A549 (cell line): Measurements from ENCODE around the gene RNF215. TPM values are rescaled to one million over a fixed set of nuclear protein-coding genes. Genes with fewer than 3 reads are reported as not detected.
"Not testable (repeated sequence)": the region's sequence is repeated elsewhere in the genome, so short reads cannot be mapped to it uniquely, and the experiment has no call there.

Experiments used
- ATAC-seq, 2 experiments: fragments of 200-7000 bp in 1 of 2; fragments of >200 bp in 1 of 2; cut with Nextera tagmentation in 1 of 2; cut with Tn5 transposase in 1 of 2; 3 replicates each; pipeline versions ENCODE4 v1.8.0 to v1.9.1; 2018 to 2020; ENCODE audit warnings: mild to moderate bottlenecking in 1 of 2, moderate library complexity in 1 of 2
- CTCF ChIA-PET: fragments of 300-600 bp; sonication (Branson Sonifier 250); formaldehyde crosslinking; extraction: SDS; loops from one replicate; lab custom pipeline; 2021; ENCODE audit warnings: antibody characterized with exemption, inconsistent platforms; lab: Yijun Ruan, JAX
- POLR2A ChIA-PET: fragments of 350-600 bp; formaldehyde crosslinking; extraction: SDS; loops from one replicate; lab custom pipeline; 2021; ENCODE audit warnings: antibody characterized with exemption, inconsistent platforms; lab: Yijun Ruan, JAX
- DNase-seq, 2 experiments: peaks; one replicate each; pipeline versions ENCODE4 v3.0.0 to v3.0.0-alpha.2; 2011 to 2016; ENCODE audit warnings: low read depth in 1 of 2, low spot score in 1 of 2
- FAIRE-seq: peaks from 2 replicates; lab custom pipeline; 2011; peaks lifted over from hg19 to GRCh38; lab: Jason Lieb, UNC
- H3K27ac ChIP-seq, 2 experiments: fragments of >200 bp; sonication (Bioruptor Twin); formaldehyde crosslinking; 3 replicates each; pipeline ENCODE4 v1.5.1; 2016 to 2017
- H3K4me1 ChIP-seq: fragments of >200 bp; sonication (Bioruptor Twin); formaldehyde crosslinking; 3 replicates; pipeline ENCODE4 v1.6.1; 2016
- H3K4me2 ChIP-seq: fragments of >200 bp; sonication (Bioruptor Twin); formaldehyde crosslinking; 3 replicates; pipeline ENCODE4 v1.6.1; 2016
- H3K4me3 ChIP-seq: fragments of >200 bp; sonication (Bioruptor Twin); formaldehyde crosslinking; 3 replicates; pipeline ENCODE4 v1.5.1; 2016
- H3K9me3 ChIP-seq: fragments of >200 bp; sonication (Bioruptor Twin); formaldehyde crosslinking; 3 replicates; pipeline ENCODE4 v1.6.1; 2016
- CBX8 ChIP-seq: fragments of 200-600 bp; sonication (generic); IDR thresholded peaks from 2 replicates; pipeline ENCODE4 v1.6.1; 2016
- EHMT2 ChIP-seq: fragments of 200-600 bp; sonication (generic); IDR thresholded peaks from 2 replicates; pipeline ENCODE4 v1.6.1; 2016; ENCODE audit warnings: antibody characterized with exemption, low read depth, mild to moderate bottlenecking, moderate library complexity
- EP300 ChIP-seq, 2 experiments: fragments of >200 bp; sonication (Bioruptor Twin); formaldehyde crosslinking; IDR thresholded peaks; 2 replicates in 1 of 2; 3 replicates in 1 of 2; pipeline ENCODE4 v1.6.1; 2016 to 2017
- FOXS1 ChIP-seq: fragments of 250-450 bp; sonication (Bioruptor Pico); IDR thresholded peaks from 2 replicates; pipeline ENCODE4 v1.5.0; 2020; ENCODE audit warnings: mild to moderate bottlenecking, moderate library complexity
- HDAC2 ChIP-seq: fragments of 200-600 bp; sonication (generic); IDR thresholded peaks from 2 replicates; pipeline ENCODE4 v1.6.1; 2016
- HEYL ChIP-seq: fragments of 250-450 bp; sonication (Bioruptor Pico); IDR thresholded peaks from 2 replicates; pipeline ENCODE4 v1.8.0; 2021; ENCODE audit warnings: mild to moderate bottlenecking, moderate library complexity
- KDM1A ChIP-seq: fragments of 200-600 bp; sonication (generic); IDR thresholded peaks from 2 replicates; pipeline ENCODE4 v1.6.1; 2016; ENCODE audit warnings: low read depth, mild to moderate bottlenecking
- MYC ChIP-seq: IDR thresholded peaks from 2 replicates; pipeline ENCODE4 v1.6.1; 2012; ENCODE audit warnings: mild to moderate bottlenecking, inconsistent platforms, low read length, improper control_type of control experiment, borderline replicate concordance
- NFE2L2 ChIP-seq: fragments of 150-350 bp; conservative IDR thresholded peaks from 2 replicates; pipeline ENCODE4 v1.6.1; 2014; ENCODE audit warnings: low read length
- NR3C1 ChIP-seq: fragments of >200 bp; sonication (Bioruptor Twin); formaldehyde crosslinking; IDR thresholded peaks from 3 replicates; pipeline ENCODE4 v1.6.1; 2017
- RAD21 ChIP-seq, 2 experiments: fragments of >200 bp in 1 of 2; sonication (Bioruptor Twin) in 1 of 2; formaldehyde crosslinking in 1 of 2; IDR thresholded peaks in 1 of 2; conservative IDR thresholded peaks in 1 of 2; 2 replicates in 1 of 2; 3 replicates in 1 of 2; pipeline ENCODE4 v1.6.1; 2012 to 2018; ENCODE audit warnings: inconsistent platforms in 1 of 2
- RARB ChIP-seq: fragments of 250-450 bp; sonication (Bioruptor Pico); IDR thresholded peaks from 2 replicates; pipeline ENCODE4 v1.8.0; 2021; ENCODE audit warnings: mild to moderate bottlenecking, moderate library complexity
- TP53 ChIP-seq: fragments of 250-450 bp; sonication (Bioruptor Pico); IDR thresholded peaks from 2 replicates; pipeline ENCODE4 v1.5.0; 2021; ENCODE audit warnings: mild to moderate bottlenecking, moderate library complexity
- WGBS: methylation state at CpG from one replicate; pipeline ENCODE4 v1.1.6; 2017; ENCODE audit errors: missing lambda C conversion rate; 5-methylcytosine and 5-hydroxymethylcytosine counted together
- polyA plus RNA-seq, 4 experiments: library from polyadenylated mRNA; depleted of rRNA in 3 of 4; stranded (reverse); fragments of >200 nt; fragmentation: RNase III in 1 of 4; extraction: RNeasy Plus Mini Kit Qiagen cat#74134 plus additional on column Dnase treatment in 1 of 4; gene quantifications; 2 replicates in 3 of 4; 3 replicates in 1 of 4; pipeline ENCODE4 v1.2.3, GENCODE V29; 2011 to 2017
- TF ChIP-seq, protein P1 (sequence below): fragments of 450-650 bp; IDR thresholded peaks from 2 replicates; pipeline ENCODE4 v1.6.1; 2014; ENCODE audit warnings: antibody characterized with exemption
- TF ChIP-seq, protein P2 (sequence below): fragments of 250-450 bp; sonication (Bioruptor Pico); IDR thresholded peaks from 2 replicates; pipeline ENCODE4 v1.5.0; 2021; ENCODE audit warnings: mild to moderate bottlenecking, moderate library complexity, borderline replicate concordance
- TF ChIP-seq, protein P3 (sequence below): fragments of 200-600 bp; sonication (generic); IDR thresholded peaks from 2 replicates; pipeline ENCODE4 v1.6.1; 2016; ENCODE audit warnings: antibody characterized with exemption, mild to moderate bottlenecking, moderate library complexity
- TF ChIP-seq, protein P4 (sequence below): fragments of >200 bp; sonication (Bioruptor Twin); formaldehyde crosslinking; IDR thresholded peaks from 3 replicates; pipeline ENCODE4 v1.6.1; 2016
- TF ChIP-seq, protein P5 (sequence below): fragments of 150-350 bp; IDR thresholded peaks from 2 replicates; pipeline ENCODE4 v1.6.1; 2014; ENCODE audit warnings: low read depth, mild to moderate bottlenecking, low read length

RNF215 gene
- polyA plus RNA-seq, 2 of the 4 experiments (the other 2 are of a cell fraction), result 16.4 to 19.5 TPM

DNA sequence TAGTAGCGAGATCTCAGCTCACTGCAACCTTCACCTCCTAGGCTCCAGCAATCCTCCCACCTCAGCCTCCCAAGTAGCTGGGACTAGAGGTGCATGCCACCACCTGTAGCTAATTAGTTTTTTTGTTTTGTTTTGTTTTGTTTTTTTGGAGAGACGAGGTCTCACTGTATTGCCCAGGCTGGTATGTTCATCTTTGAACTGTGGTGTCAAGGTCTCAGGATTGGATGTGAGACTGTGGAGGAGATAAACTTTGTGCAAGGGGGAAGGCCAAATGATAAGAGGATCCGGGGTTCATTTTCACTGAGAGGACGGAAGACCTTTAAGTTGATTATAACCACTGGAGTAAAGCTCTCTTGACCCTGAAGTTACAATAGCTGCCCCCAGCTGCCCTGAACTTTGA is 18.5 kb upstream of the RNF215 start:
- H3K4me3 ChIP-seq, result no peak overlapping the region
- H3K9me3 ChIP-seq, result no peaks in the 10 kb centered on the region
- ChIA-PET CTCF (interaction anchor here (0.8 to 2.9 kb wide), 3 partner anchors 17 to 39 kb away, joined by 3 to 12 read pairs (median 3); partner anchors contain the start of gene RNF215), POLR2A (no interaction called here)
- DNase-seq (no peak), FAIRE-seq (no peak), ATAC-seq (no peak)
- H3K4me1 ChIP-seq, result peaks cover 12% of the 10 kb centered on the region
- no peak overlapping the region for H3K4me2 ChIP-seq
- H3K27ac ChIP-seq, result no peak overlapping the region
- no peak for TF ChIP-seq HEYL (CRISPR knock-in tag)
- TF ChIP-seq FOXS1 (CRISPR knock-in tag), result no peak
- WGBS, result 90% methylated on average over 3 of the region's 4 CpGs

DNA sequence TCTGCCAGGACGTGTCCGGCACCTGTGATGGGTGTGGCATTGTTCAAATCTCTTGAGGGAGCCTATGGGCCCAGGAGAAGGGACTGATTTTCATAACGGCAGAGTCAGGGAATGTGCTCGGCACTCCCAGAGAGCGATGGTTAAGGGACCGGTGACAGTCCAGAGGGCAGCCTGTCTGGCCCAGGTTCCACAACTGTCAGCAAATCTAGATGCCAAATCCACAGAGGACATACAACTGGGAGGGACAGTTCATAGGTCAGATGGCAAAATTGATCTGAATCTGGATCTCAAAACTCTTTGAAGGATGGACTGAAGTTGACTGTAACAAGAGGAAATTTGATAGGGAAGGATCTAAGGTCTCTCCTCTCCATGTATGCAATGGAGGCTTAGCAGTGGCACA is 17.1 kb upstream of the RNF215 start:
- WGBS, result 95% methylated on average over 6 of the region's 6 CpGs
- ChIA-PET POLR2A (no interaction called here), CTCF (no interaction called here)
- Histone ChIP-seq H3K4me3 (no peak overlapping the region), H3K9me3 (no peaks in the 10 kb centered on the region), H3K4me1 (peaks cover 12% of the 10 kb centered on the region), H3K27ac (no peak overlapping the region), H3K4me2 (no peak overlapping the region)
- no peak for TF ChIP-seq RARB (CRISPR knock-in tag)
- TF ChIP-seq NFE2L2, result no peak
- TF ChIP-seq, protein P1, sequence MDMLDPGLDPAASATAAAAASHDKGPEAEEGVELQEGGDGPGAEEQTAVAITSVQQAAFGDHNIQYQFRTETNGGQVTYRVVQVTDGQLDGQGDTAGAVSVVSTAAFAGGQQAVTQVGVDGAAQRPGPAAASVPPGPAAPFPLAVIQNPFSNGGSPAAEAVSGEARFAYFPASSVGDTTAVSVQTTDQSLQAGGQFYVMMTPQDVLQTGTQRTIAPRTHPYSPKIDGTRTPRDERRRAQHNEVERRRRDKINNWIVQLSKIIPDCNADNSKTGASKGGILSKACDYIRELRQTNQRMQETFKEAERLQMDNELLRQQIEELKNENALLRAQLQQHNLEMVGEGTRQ, result no peak
- TF ChIP-seq KDM1A, result no peak
- no peak for TF ChIP-seq FOXS1 (CRISPR knock-in tag)
- DNase-seq, result no peak
- FAIRE-seq, result no peak
- no peak for ATAC-seq

DNA sequence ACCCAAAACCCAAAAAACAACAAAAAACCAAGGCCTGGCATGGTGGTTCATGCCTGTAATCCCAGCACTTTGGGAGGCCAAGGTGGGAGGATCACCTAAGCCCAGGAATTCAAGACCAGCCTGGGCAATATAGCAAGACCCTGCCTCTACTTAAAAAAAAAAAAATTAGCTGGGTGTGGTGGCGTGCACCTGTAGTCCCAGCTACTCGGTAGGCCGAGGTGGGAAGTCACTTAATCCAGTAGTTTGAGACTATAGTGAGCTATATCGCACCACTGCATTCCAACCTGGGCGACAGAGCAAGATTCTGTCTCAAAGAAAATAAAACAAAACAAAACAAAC is 15.5 kb upstream of the RNF215 start:
- ChIA-PET POLR2A (interaction anchor here (1.4 kb wide), 1 partner anchor 21 kb away, joined by 5 read pairs; no protein-coding TSS in a partner anchor), CTCF (interaction anchor here (0.9 to 1.7 kb wide), 3 partner anchors 12 to 115 kb away, joined by 3 to 6 read pairs (median 3); no protein-coding TSS in a partner anchor)
- H3K4me1 ChIP-seq, result peaks cover 15% of the 10 kb centered on the region
- H3K27ac ChIP-seq, ATAC-seq, FAIRE-seq, H3K4me2 ChIP-seq, DNase-seq, H3K9me3 ChIP-seq, H3K4me3 ChIP-seq: not testable (repeated sequence)
- 95% methylated on average over 5 of the region's 5 CpGs for WGBS

DNA sequence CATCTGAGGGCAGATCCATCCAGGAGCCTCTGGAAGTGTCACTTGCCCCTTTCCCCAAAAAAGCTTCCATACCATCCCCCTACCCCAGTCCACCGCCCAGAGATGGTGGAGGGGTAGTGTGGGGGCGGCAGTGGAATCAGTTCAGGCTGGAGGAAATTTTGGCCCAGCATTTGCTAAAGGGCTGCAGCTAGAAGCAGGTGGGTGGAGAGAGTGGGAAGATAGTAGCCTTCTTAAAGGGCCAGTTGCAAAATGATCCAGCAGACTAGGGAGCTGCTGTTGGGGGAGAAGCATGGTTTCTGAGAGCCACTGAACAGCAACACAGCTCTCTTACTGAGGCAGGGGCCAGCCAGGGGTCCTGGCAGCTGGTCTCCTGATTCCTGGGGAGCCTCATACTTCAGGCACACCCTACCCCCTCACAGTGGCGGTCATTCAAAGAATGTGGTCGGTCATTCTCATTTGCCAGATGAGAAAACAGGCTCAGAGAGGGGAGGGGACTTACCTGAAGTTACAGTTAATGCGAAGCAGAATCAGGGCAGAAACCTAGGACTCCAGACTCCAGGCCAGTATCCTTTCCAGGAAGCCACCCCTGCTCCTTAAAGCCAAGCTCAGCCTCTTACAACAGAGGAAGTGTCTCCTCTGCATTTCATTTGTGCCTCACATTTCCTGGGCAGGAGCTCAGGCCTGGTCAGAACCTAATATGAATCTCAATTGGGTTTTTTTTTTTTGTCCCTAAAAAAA is 15.0 kb upstream of the RNF215 start:
- H3K4me1 ChIP-seq, result peaks cover 18% of the 10 kb centered on the region
- H3K4me2 ChIP-seq, result no peak overlapping the region
- WGBS, result 80% methylated on average over 5 of the region's 5 CpGs
- FAIRE-seq (no peak), DNase-seq (no peak), ATAC-seq (no peak)
- peak overlapping the region in 1 of 2 experiments; percentile 51; a peak in 1 of 6 replicates for H3K27ac ChIP-seq
- POLR2A ChIA-PET, result interaction anchor here (0.6 to 1.4 kb wide), 2 partner anchors 22 to 205 kb away, joined by 3 to 5 read pairs; no protein-coding TSS in a partner anchor
- H3K4me3 ChIP-seq, result no peak overlapping the region
- H3K9me3 ChIP-seq, result no peaks in the 10 kb centered on the region
- CTCF ChIA-PET, result interaction anchor here (0.6 to 1.7 kb wide), 5 partner anchors 11 to 904 kb away, joined by 3 to 6 read pairs (median 4); no protein-coding TSS in a partner anchor
- TF ChIP-seq, protein P2, sequence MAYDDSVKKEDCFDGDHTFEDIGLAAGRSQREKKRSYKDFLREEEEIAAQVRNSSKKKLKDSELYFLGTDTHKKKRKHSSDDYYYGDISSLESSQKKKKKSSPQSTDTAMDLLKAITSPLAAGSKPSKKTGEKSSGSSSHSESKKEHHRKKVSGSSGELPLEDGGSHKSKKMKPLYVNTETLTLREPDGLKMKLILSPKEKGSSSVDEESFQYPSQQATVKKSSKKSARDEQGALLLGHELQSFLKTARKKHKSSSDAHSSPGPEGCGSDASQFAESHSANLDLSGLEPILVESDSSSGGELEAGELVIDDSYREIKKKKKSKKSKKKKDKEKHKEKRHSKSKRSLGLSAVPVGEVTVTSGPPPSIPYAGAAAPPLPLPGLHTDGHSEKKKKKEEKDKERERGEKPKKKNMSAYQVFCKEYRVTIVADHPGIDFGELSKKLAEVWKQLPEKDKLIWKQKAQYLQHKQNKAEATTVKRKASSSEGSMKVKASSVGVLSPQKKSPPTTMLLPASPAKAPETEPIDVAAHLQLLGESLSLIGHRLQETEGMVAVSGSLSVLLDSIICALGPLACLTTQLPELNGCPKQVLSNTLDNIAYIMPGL (CRISPR knock-in tag), result no peak
- TF ChIP-seq NFE2L2, result no peak
- no peak for TF ChIP-seq CBX8
- no peak for TF ChIP-seq MYC
- TF ChIP-seq EP300 (IDR thresholded peaks at IDR 0.05), result no peak
- no peak for TF ChIP-seq NR3C1
- TF ChIP-seq EHMT2, result no peak
- TF ChIP-seq, protein P3, sequence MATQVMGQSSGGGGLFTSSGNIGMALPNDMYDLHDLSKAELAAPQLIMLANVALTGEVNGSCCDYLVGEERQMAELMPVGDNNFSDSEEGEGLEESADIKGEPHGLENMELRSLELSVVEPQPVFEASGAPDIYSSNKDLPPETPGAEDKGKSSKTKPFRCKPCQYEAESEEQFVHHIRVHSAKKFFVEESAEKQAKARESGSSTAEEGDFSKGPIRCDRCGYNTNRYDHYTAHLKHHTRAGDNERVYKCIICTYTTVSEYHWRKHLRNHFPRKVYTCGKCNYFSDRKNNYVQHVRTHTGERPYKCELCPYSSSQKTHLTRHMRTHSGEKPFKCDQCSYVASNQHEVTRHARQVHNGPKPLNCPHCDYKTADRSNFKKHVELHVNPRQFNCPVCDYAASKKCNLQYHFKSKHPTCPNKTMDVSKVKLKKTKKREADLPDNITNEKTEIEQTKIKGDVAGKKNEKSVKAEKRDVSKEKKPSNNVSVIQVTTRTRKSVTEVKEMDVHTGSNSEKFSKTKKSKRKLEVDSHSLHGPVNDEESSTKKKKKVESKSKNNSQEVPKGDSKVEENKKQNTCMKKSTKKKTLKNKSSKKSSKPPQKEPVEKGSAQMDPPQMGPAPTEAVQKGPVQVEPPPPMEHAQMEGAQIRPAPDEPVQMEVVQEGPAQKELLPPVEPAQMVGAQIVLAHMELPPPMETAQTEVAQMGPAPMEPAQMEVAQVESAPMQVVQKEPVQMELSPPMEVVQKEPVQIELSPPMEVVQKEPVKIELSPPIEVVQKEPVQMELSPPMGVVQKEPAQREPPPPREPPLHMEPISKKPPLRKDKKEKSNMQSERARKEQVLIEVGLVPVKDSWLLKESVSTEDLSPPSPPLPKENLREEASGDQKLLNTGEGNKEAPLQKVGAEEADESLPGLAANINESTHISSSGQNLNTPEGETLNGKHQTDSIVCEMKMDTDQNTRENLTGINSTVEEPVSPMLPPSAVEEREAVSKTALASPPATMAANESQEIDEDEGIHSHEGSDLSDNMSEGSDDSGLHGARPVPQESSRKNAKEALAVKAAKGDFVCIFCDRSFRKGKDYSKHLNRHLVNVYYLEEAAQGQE, result no peak
- TF ChIP-seq TP53 (CRISPR knock-in tag), result no peak
- TF ChIP-seq, protein P4, sequence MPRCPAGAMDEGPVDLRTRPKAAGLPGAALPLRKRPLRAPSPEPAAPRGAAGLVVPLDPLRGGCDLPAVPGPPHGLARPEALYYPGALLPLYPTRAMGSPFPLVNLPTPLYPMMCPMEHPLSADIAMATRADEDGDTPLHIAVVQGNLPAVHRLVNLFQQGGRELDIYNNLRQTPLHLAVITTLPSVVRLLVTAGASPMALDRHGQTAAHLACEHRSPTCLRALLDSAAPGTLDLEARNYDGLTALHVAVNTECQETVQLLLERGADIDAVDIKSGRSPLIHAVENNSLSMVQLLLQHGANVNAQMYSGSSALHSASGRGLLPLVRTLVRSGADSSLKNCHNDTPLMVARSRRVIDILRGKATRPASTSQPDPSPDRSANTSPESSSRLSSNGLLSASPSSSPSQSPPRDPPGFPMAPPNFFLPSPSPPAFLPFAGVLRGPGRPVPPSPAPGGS, result no peak
- TF ChIP-seq HDAC2, result no peak
- no peak for TF ChIP-seq RAD21 (conservative IDR thresholded peaks at IDR 0.05 in 1 of 2, IDR thresholded peaks at IDR 0.05 in 1 of 2)
- TF ChIP-seq, protein P5, sequence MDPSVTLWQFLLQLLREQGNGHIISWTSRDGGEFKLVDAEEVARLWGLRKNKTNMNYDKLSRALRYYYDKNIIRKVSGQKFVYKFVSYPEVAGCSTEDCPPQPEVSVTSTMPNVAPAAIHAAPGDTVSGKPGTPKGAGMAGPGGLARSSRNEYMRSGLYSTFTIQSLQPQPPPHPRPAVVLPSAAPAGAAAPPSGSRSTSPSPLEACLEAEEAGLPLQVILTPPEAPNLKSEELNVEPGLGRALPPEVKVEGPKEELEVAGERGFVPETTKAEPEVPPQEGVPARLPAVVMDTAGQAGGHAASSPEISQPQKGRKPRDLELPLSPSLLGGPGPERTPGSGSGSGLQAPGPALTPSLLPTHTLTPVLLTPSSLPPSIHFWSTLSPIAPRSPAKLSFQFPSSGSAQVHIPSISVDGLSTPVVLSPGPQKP, result no peak
